ENCODE results near the gene CNMD. TPM values are rescaled to one million over a fixed set of nuclear protein-coding genes. Genes with fewer than 3 reads are reported as not detected.
"Not testable (repeated sequence)": the region's sequence is repeated elsewhere in the genome, so short reads cannot be mapped to it uniquely, and the experiment has no call there.

CNMD gene
- total RNA-seq, 2 donors from 2014 or later: not detected

- Histone ChIP-seq H3K4me1 (ENCODE audit: control insufficient read depth in 1 of 2, low read depth in 2 of 2) (no peaks in the 10 kb centered on the region), H3K9me3 (no peaks in the 10 kb centered on the region), H3K27me3 (replicated peaks; ENCODE audit: insufficient read depth) (no peaks in the 10 kb centered on the region), H3K27ac (no peak overlapping the region), H3K36me3 (no peaks in the 10 kb centered on the region), H3K4me3 (no peak overlapping the region)
- ATAC-seq (ENCODE audit: insufficient number of reproducible peaks, low FRiP score, low read depth) (no peak), DNase-seq (ENCODE audit: low spot score) (no peak)
- no peak for TF ChIP-seq CTCF (IDR thresholded peaks at IDR 0.05)
Measured at GRCh38 chr13:52711286-52711685, 28.3 kb downstream of the CNMD start.

GRCh38 chr13:52708266-52708665, 31.4 kb downstream of the CNMD start:
- H3K4me1 ChIP-seq (ENCODE audit: control insufficient read depth in 1 of 2, low read depth in 2 of 2): not testable (repeated sequence)

GRCh38 chr13:52707375-52707774, 32.2 kb downstream of the CNMD start:
- H3K4me3 ChIP-seq: no peak overlapping the region
- no peak for ATAC-seq (ENCODE audit: insufficient number of reproducible peaks, low FRiP score, low read depth)
- TF ChIP-seq CTCF (IDR thresholded peaks at IDR 0.05): no peak

More at GRCh38 chr13:52708266-52708665, 31.4 kb downstream of the CNMD start:
- not testable (repeated sequence) for H3K4me3 ChIP-seq; H3K27ac ChIP-seq; H3K9me3 ChIP-seq; H3K36me3 ChIP-seq; H3K27me3 ChIP-seq (replicated peaks; ENCODE audit: insufficient read depth); DNase-seq (ENCODE audit: low spot score); ATAC-seq (ENCODE audit: insufficient number of reproducible peaks, low FRiP score, low read depth)

GRCh38 chr13:52706081-52706480, 33.5 kb downstream of the CNMD start:
- no peak overlapping the region for H3K27ac ChIP-seq
- no peaks in the 10 kb centered on the region for H3K4me1 ChIP-seq (ENCODE audit: control insufficient read depth in 1 of 2, low read depth in 2 of 2)
- no peak for DNase-seq (ENCODE audit: low spot score)
- H3K4me3 ChIP-seq: no peak overlapping the region
- no peaks in the 10 kb centered on the region for H3K9me3 ChIP-seq
- ATAC-seq (ENCODE audit: insufficient number of reproducible peaks, low FRiP score, low read depth): no peak
- H3K36me3 ChIP-seq: no peaks in the 10 kb centered on the region
- TF ChIP-seq CTCF (IDR thresholded peaks at IDR 0.05): no peak
- no peaks in the 10 kb centered on the region for H3K27me3 ChIP-seq (replicated peaks; ENCODE audit: insufficient read depth)

More at GRCh38 chr13:52707375-52707774, 32.2 kb downstream of the CNMD start:
- Histone ChIP-seq H3K27me3 (replicated peaks; ENCODE audit: insufficient read depth) (no peaks in the 10 kb centered on the region), H3K4me1 (ENCODE audit: control insufficient read depth in 1 of 2, low read depth in 2 of 2) (no peaks in the 10 kb centered on the region), H3K36me3 (no peaks in the 10 kb centered on the region), H3K9me3 (no peaks in the 10 kb centered on the region), H3K27ac (no peak overlapping the region)
- DNase-seq (ENCODE audit: low spot score): no peak

GRCh38 chr13:52703482-52703881, 36.1 kb downstream of the CNMD start:
- DNase-seq (ENCODE audit: low spot score) (no peak), ATAC-seq (ENCODE audit: insufficient number of reproducible peaks, low FRiP score, low read depth) (no peak)
- Histone ChIP-seq H3K27me3 (replicated peaks; ENCODE audit: insufficient read depth) (no peaks in the 10 kb centered on the region), H3K9me3 (no peaks in the 10 kb centered on the region), H3K36me3 (no peaks in the 10 kb centered on the region), H3K27ac (no peak overlapping the region), H3K4me3 (no peak overlapping the region), H3K4me1 (ENCODE audit: control insufficient read depth in 1 of 2, low read depth in 2 of 2) (no peaks in the 10 kb centered on the region)
- no peak for TF ChIP-seq CTCF (IDR thresholded peaks at IDR 0.05)

- DNase-seq (ENCODE audit: low spot score) (no peak), ATAC-seq (ENCODE audit: insufficient number of reproducible peaks, low FRiP score, low read depth) (no peak)
- Histone ChIP-seq H3K4me1 (ENCODE audit: control insufficient read depth in 1 of 2, low read depth in 2 of 2) (no peaks in the 10 kb centered on the region), H3K27ac (no peak overlapping the region), H3K36me3 (no peaks in the 10 kb centered on the region), H3K27me3 (replicated peaks; ENCODE audit: insufficient read depth) (no peaks in the 10 kb centered on the region), H3K4me3 (no peak overlapping the region), H3K9me3 (no peaks in the 10 kb centered on the region)
- TF ChIP-seq CTCF (IDR thresholded peaks at IDR 0.05): no peak
Measured at GRCh38 chr13:52701728-52702465, 37.7 kb downstream of the CNMD start.
